K562 (cell line): ENCODE data around the gene HBM. TPM values are rescaled to one million over a fixed set of nuclear protein-coding genes. Genes with fewer than 3 reads are reported as not detected.

Experiments used
- ATAC-seq: fragments of 200-7000 bp; cut with Tn5 transposase; 3 replicates; pipeline ENCODE4 v1.9.1; 2020; ENCODE audit warnings: moderate library complexity
- BruUV-seq: library from RNA; stranded (reverse); fragments of 400-500 nt; replicated peaks from 2 replicates; lab custom pipeline; 2021; lab: Mats Ljungman, UMichigan
- CTCF ChIA-PET: fragments of 300-600 bp; formaldehyde crosslinking; extraction: SDS; loops from one replicate; lab custom pipeline; 2021; ENCODE audit warnings: low intra/inter-chr PET ratio; lab: Yijun Ruan, JAX
- POLR2A ChIA-PET: fragments of 300-600, 350-650 bp; sonication (Branson Sonifier 250); formaldehyde crosslinking; extraction: SDS; loops from one replicate; lab custom pipeline; 2021; ENCODE audit warnings: antibody characterized with exemption, inconsistent platforms; lab: Yijun Ruan, JAX
- DNase-seq, 4 experiments: peaks; one replicate each; pipeline versions ENCODE4 v3.0.0 to v3.0.0-alpha.2; 2011 to 2018; ENCODE audit warnings: low spot score in 3 of 4, mixed read lengths in 3 of 4; ENCODE audit errors: extremely low read depth in 1 of 4
- FAIRE-seq: peaks from 2 replicates; lab custom pipeline; 2011; peaks lifted over from hg19 to GRCh38; lab: Jason Lieb, UNC
- H2AFZ ChIP-seq: 2 replicates; pipeline ENCODE4 v1.6.0; 2011; ENCODE audit warnings: low read depth, low read length, control low read depth, inconsistent platforms
- H3K27ac ChIP-seq: fragments of 200-600 bp; 3 replicates; pipeline ENCODE4 v1.8.0; 2011; ENCODE audit warnings: low read depth, mild to moderate bottlenecking, control low read depth, inconsistent platforms, low read length, moderate library complexity, mixed read lengths; ENCODE audit errors: extremely low read depth
- H3K27me3 ChIP-seq, 2 experiments: fragments of 300-600 bp in 1 of 2; 2 replicates in 1 of 2; 3 replicates in 1 of 2; pipeline versions ENCODE4 v1.6.0 to v1.8.0; 2011; ENCODE audit warnings: inconsistent platforms in 2 of 2, low read length in 2 of 2, mild to moderate bottlenecking in 1 of 2, mixed read lengths in 1 of 2, moderate library complexity in 1 of 2; ENCODE audit not compliant: control insufficient read depth in 2 of 2, insufficient read depth in 2 of 2
- H3K36me3 ChIP-seq: fragments of 300-600 bp; 3 replicates; pipeline ENCODE4 v1.8.0; 2011; ENCODE audit warnings: mild to moderate bottlenecking, low read length, inconsistent platforms; ENCODE audit not compliant: control insufficient read depth, insufficient read depth
- H3K4me1 ChIP-seq, 2 experiments: fragments of 200-600 bp in 1 of 2; replicated peaks in 1 of 2; 2 replicates in 1 of 2; 3 replicates in 1 of 2; pipeline versions ENCODE4 v1.5.1 to v1.8.0; 2011; ENCODE audit warnings: inconsistent platforms in 2 of 2, low read length in 2 of 2, mild to moderate bottlenecking in 1 of 2, mixed read lengths in 1 of 2, moderate library complexity in 1 of 2; ENCODE audit not compliant: control insufficient read depth in 2 of 2, insufficient read depth in 2 of 2
- H3K4me2 ChIP-seq: 2 replicates; pipeline ENCODE4 v1.6.1; 2011; ENCODE audit warnings: low read length, control low read depth, inconsistent platforms, mixed read lengths; ENCODE audit not compliant: insufficient read depth
- H3K4me3 ChIP-seq: fragments of 200-600 bp; sonication (generic), shearing (Covaris generic); 2 replicates; pipeline ENCODE4 v1.5.1; 2016; ENCODE audit warnings: control low read depth, inconsistent platforms
- H3K79me2 ChIP-seq: fragments of 200-600 bp; 3 replicates; pipeline ENCODE4 v1.8.0; 2011; ENCODE audit warnings: low read length, inconsistent platforms; ENCODE audit not compliant: control insufficient read depth, insufficient read depth
- H3K9ac ChIP-seq, 2 experiments: 2 replicates each; pipeline versions ENCODE4 v1.6.0 to v1.6.1; 2011; ENCODE audit warnings: low read depth in 2 of 2, low read length in 2 of 2, control low read depth in 1 of 2, inconsistent platforms in 1 of 2, mild to moderate bottlenecking in 1 of 2, mixed read lengths in 1 of 2; ENCODE audit not compliant: insufficient read depth in 1 of 2
- H3K9me1 ChIP-seq: one replicate; pipeline ENCODE4 v1.6.0; 2011; ENCODE audit warnings: inconsistent platforms, mild to moderate bottlenecking, low read length, moderate library complexity; ENCODE audit not compliant: control insufficient read depth, insufficient read depth
- H3K9me3 ChIP-seq: replicated peaks from 2 replicates; pipeline ENCODE4 v1.5.1; 2011; ENCODE audit warnings: low read depth, low read length, inconsistent platforms; ENCODE audit not compliant: control insufficient read depth, insufficient read depth
- H4K20me1 ChIP-seq: replicated peaks from 2 replicates; pipeline ENCODE4 v1.6.1; 2011; ENCODE audit warnings: low read length, inconsistent platforms, mixed read lengths; ENCODE audit not compliant: control insufficient read depth, insufficient read depth
- CCNT2 ChIP-seq: IDR thresholded peaks from 2 replicates; pipeline ENCODE4 v1.6.1; 2011; ENCODE audit warnings: borderline replicate concordance, low read depth, mild to moderate bottlenecking, moderate library complexity, mixed read lengths, low read length; ENCODE audit not compliant: insufficient read length; ENCODE audit errors: extremely low read depth
- CREB3 ChIP-seq: fragments of 450-650 bp; conservative IDR thresholded peaks from 2 replicates; pipeline ENCODE4 v1.6.1; 2016; ENCODE audit warnings: missing genetic modification characterization, low read depth, mild to moderate bottlenecking, missing compliant biosample characterization, moderate library complexity
- EP400 ChIP-seq: fragments of 450-650 bp; IDR thresholded peaks from 2 replicates; pipeline ENCODE4 v1.6.1; 2017; ENCODE audit warnings: antibody characterized with exemption, mild to moderate bottlenecking, moderate library complexity
- ETV1 ChIP-seq: fragments of 450-650 bp; conservative IDR thresholded peaks from 2 replicates; pipeline ENCODE4 v1.6.1; 2016; ENCODE audit warnings: missing genetic modification characterization, control low read depth, low read depth, missing compliant biosample characterization
- HES1 ChIP-seq: fragments of 450-650 bp; IDR thresholded peaks from 2 replicates; pipeline ENCODE4 v1.6.1; 2016; ENCODE audit warnings: low read depth, mild to moderate bottlenecking, moderate library complexity
- KAT7 ChIP-seq: sonication (generic); formaldehyde crosslinking; IDR thresholded peaks from 2 replicates; pipeline ENCODE4 v1.8.0; 2022; ENCODE audit warnings: missing genetic modification reagents, mild to moderate bottlenecking, borderline replicate concordance
- MCM3 ChIP-seq: fragments of 450-650 bp; IDR thresholded peaks from 2 replicates; pipeline ENCODE4 v1.6.1; 2016
- MEF2A ChIP-seq: IDR thresholded peaks from 2 replicates; pipeline ENCODE4 v1.6.1; 2011; ENCODE audit warnings: low read depth, mild to moderate bottlenecking, low read length, moderate library complexity; ENCODE audit not compliant: control insufficient read depth
- NCOA2 ChIP-seq, 2 experiments: fragments of 450-650 bp; IDR thresholded peaks; 2 replicates each; pipeline ENCODE4 v1.6.1; 2018; ENCODE audit warnings: mild to moderate bottlenecking in 2 of 2, moderate library complexity in 1 of 2; ENCODE audit not compliant: partially characterized antibody in 2 of 2
- NFRKB ChIP-seq: fragments of 450-650 bp; IDR thresholded peaks from 2 replicates; pipeline ENCODE4 v1.6.1; 2016; ENCODE audit warnings: low read depth
- NR0B1 ChIP-seq: fragments of 450-650 bp; IDR thresholded peaks from one replicate; pipeline ENCODE4 v1.6.1; 2018; ENCODE audit warnings: mild to moderate bottlenecking, moderate library complexity; ENCODE audit not compliant: partially characterized antibody
- PCBP2 ChIP-seq: fragments of 200-400 bp; formaldehyde crosslinking; IDR thresholded peaks from 2 replicates; pipeline ENCODE4 v1.6.1; 2018; ENCODE audit warnings: low read length, low read depth, mild to moderate bottlenecking, moderate library complexity; ENCODE audit not compliant: poor library complexity, severe bottlenecking
- SMAD2 ChIP-seq: fragments of 150-350 bp; IDR thresholded peaks from 2 replicates; pipeline ENCODE4 v1.6.1; 2014; ENCODE audit warnings: low read depth, mild to moderate bottlenecking, low read length
- TRIM28 ChIP-seq: fragments of 450-650 bp; IDR thresholded peaks from 2 replicates; pipeline ENCODE4 v1.6.1; 2017
- ZNF655 ChIP-seq: fragments of 250-450 bp; sonication (Bioruptor Pico); IDR thresholded peaks from 2 replicates; pipeline ENCODE4 v1.5.0; 2021
- ZNF764 ChIP-seq: fragments of 250-450 bp; sonication (Bioruptor Pico); IDR thresholded peaks from 2 replicates; pipeline ENCODE4 v1.4.0; 2020; ENCODE audit warnings: low read depth, mild to moderate bottlenecking, moderate library complexity
- ZNF780A ChIP-seq: fragments of 250-450 bp; sonication (Bioruptor Pico); IDR thresholded peaks from 2 replicates; pipeline ENCODE4 v1.5.0; 2021; ENCODE audit warnings: mild to moderate bottlenecking
- WGBS: fragments of 100-300 bp; shearing (Covaris generic); methylation state at CpG from one replicate; pipeline ENCODE4 v1.1.6; 2016; ENCODE audit warnings: low coverage, mixed read lengths; ENCODE audit not compliant: insufficient coverage; ENCODE audit errors: missing lambda C conversion rate; 5-methylcytosine and 5-hydroxymethylcytosine counted together
- in situ Hi-C: fragments of 300-500 bp; cut with MboI; formaldehyde crosslinking; loops from 4 replicates; pipeline ENCODE4 v1.15.0; 2018; ENCODE audit warnings: inconsistent platforms, mixed read lengths
- intact Hi-C: fragments of 100-400 bp; cut with micrococcal nuclease; formaldehyde crosslinking; loops from 2 replicates; pipeline ENCODE4 v1.14.2; 2022
- polyA plus RNA-seq, 8 experiments: library from polyadenylated mRNA; depleted of rRNA in 4 of 8; stranded (reverse) in 5 of 8; unstranded in 3 of 8; fragments of >200 nt; fragmentation: Nextera tagmentation in 2 of 8; fragmentation: Illumina TruSeq in 1 of 8; extraction: Ambion mirVana in 2 of 8; extraction: Trizol in 1 of 8; gene quantifications; 2 replicates each; pipeline versions ENCODE4 v1.2.1 to v1.2.3, GENCODE V29; 2011 to 2014; ENCODE audit warnings: inconsistent platforms in 1 of 8, missing spikeins in 1 of 8
- total RNA-seq, 7 experiments: library from RNA; depleted of rRNA in 6 of 7; stranded (reverse); fragments of >200 nt in 6 of 7; fragmentation: Illumina TruSeq in 2 of 7; extraction: Trizol in 2 of 7; gene quantifications; 2 replicates each; pipeline versions ENCODE4 v1.2.1 to v1.2.3, GENCODE V29; 2011 to 2021; ENCODE audit warnings: low replicate concordance in 1 of 7

HBM gene
- total and polyA plus RNA-seq, 9 of the 15 experiments (the other 6 are each of a cell fraction or from before 2014, with no cell fraction given) = not detected

GRCh38 chr16:212999-213398 lies 47.2 kb downstream of the HBM start:
- BruUV-seq = no TSS peak
- H3K9me1 ChIP-seq = no peaks in the 10 kb centered on the region
- intact Hi-C loops = no loop called here
- peaks cover 53% of the 10 kb centered on the region for H3K79me2 ChIP-seq
- ATAC-seq (no peak), FAIRE-seq (no peak), DNase-seq (no peak)
- H3K4me2 ChIP-seq = no peak overlapping the region
- no peak overlapping the region for H3K4me3 ChIP-seq
- peaks cover 90% of the 10 kb centered on the region for H3K36me3 ChIP-seq
- H3K9ac ChIP-seq = no peak overlapping the region
- ChIA-PET CTCF (no interaction called here), POLR2A (interaction anchor here (0.6 to 1.4 kb wide), 5 partner anchors 8 to 111 kb away, joined by 3 to 5 read pairs (median 4); no protein-coding TSS in a partner anchor)
- no peaks in the 10 kb centered on the region for H4K20me1 ChIP-seq
- WGBS = 98% methylated on average over 3 of the region's 3 CpGs
- no peak overlapping the region for H2AFZ ChIP-seq
- H3K27ac ChIP-seq = no peak overlapping the region
- in situ Hi-C loops = no loop called here
- peaks cover 0 to 4% of the 10 kb centered on the region in 2 experiments; a peak in 2 of 5 replicates for H3K4me1 ChIP-seq
- H3K27me3 ChIP-seq = no peaks in the 10 kb centered on the region
- H3K9me3 ChIP-seq = no peaks in the 10 kb centered on the region
- TF ChIP-seq SMAD2 = no peak
- TF ChIP-seq PCBP2 = no peak
- no peak for TF ChIP-seq ZNF764 (CRISPR knock-in tag)
- TF ChIP-seq NFRKB = no peak
- no peak for TF ChIP-seq MEF2A
- TF ChIP-seq CREB3 (tag) = no peak
- no peak for TF ChIP-seq EP400
- TF ChIP-seq CCNT2 = no peak
- no peak for TF ChIP-seq KAT7 (CRISPR knock-in tag)
- TF ChIP-seq ETV1 = no peak
- TF ChIP-seq ZNF655 (CRISPR knock-in tag) = no peak
- no peak for TF ChIP-seq HES1
- no peak for TF ChIP-seq NR0B1
- no peak for TF ChIP-seq NCOA2 (IDR thresholded peaks at IDR 0.05; ENCODE audit: partially characterized antibody in 2 of 2)
- no peak for TF ChIP-seq MCM3
- TF ChIP-seq ZNF780A (CRISPR knock-in tag) = no peak
- no peak for TF ChIP-seq TRIM28
